GM19193 (cell line): Measurements from ENCODE around the gene PEAR1.

Source experiments
- POLR2A ChIP-seq: IDR thresholded peaks from 4 replicates; pipeline ENCODE4 v1.6.1; 2011; ENCODE audit not compliant: insufficient read depth, insufficient read length; ENCODE audit errors: extremely low read depth

The PEAR1 gene

GRCh38 chr1:156884560-156885184, 8.8 kb upstream of the PEAR1 start:
- TF ChIP-seq POLR2A = no peak

GRCh38 chr1:156885314-156885713, 8.2 kb upstream of the PEAR1 start:
- TF ChIP-seq POLR2A = no peak

- TF ChIP-seq POLR2A = no peak
These were observed 7.6 kb upstream of the PEAR1 start for GRCh38 chr1:156885880-156886355.

GRCh38 chr1:156886583-156887281, 6.8 kb upstream of the PEAR1 start:
- TF ChIP-seq POLR2A = no peak

- TF ChIP-seq POLR2A = no peak
These were observed 6.2 kb upstream of the PEAR1 start for GRCh38 chr1:156887317-156887716.

- TF ChIP-seq POLR2A = no peak
These were observed 5.8 kb upstream of the PEAR1 start for GRCh38 chr1:156887734-156888133.

GRCh38 chr1:156889802-156890580, 3.5 kb upstream of the PEAR1 start:
- no peak for TF ChIP-seq POLR2A

- no peak for TF ChIP-seq POLR2A
These were observed 1.1 kb upstream of the PEAR1 start for GRCh38 chr1:156892190-156893047.

- no peak for TF ChIP-seq POLR2A
These were observed 483 bp downstream of the PEAR1 start for GRCh38 chr1:156894001-156894400.

- no peak for TF ChIP-seq POLR2A
These were observed 1.4 kb downstream of the PEAR1 start for GRCh38 chr1:156894711-156895454.

GRCh38 chr1:156895455-156895812, 1.9 kb downstream of the PEAR1 start:
- no peak for TF ChIP-seq POLR2A

- no peak for TF ChIP-seq POLR2A
These were observed 2.4 kb downstream of the PEAR1 start for GRCh38 chr1:156895927-156896326.

GRCh38 chr1:156896490-156897033, 3.0 kb downstream of the PEAR1 start:
- TF ChIP-seq POLR2A = no peak

GRCh38 chr1:156897078-156897825, 3.7 kb downstream of the PEAR1 start:
- TF ChIP-seq POLR2A = no peak

- TF ChIP-seq POLR2A = no peak
These were observed 4.6 kb downstream of the PEAR1 start for GRCh38 chr1:156898161-156898566.
